LNCAP (cell line): ENCODE data around the gene C2orf15.

Experiments used
- CTCF ChIP-seq: fragments of 450-650 bp; IDR thresholded peaks from 2 replicates; pipeline ENCODE4 v1.5.1; 2017; ENCODE audit warnings: mild to moderate bottlenecking

C2orf15 gene

GRCh38 chr2:99112617-99113016, 28.9 kb upstream of the C2orf15 start:
- no peak for TF ChIP-seq CTCF

GRCh38 chr2:99127981-99128380, 13.5 kb upstream of the C2orf15 start:
- TF ChIP-seq CTCF, result no peak

- TF ChIP-seq CTCF, result no peak
These were observed 2.5 kb upstream of the C2orf15 start for GRCh38 chr2:99139003-99139402.

- TF ChIP-seq CTCF, result no peak
These were observed 1.2 kb upstream of the C2orf15 start for GRCh38 chr2:99140056-99140859.

GRCh38 chr2:99140860-99141109, 722 bp upstream of the C2orf15 start:
- TF ChIP-seq CTCF, result no peak

- TF ChIP-seq CTCF, result no peak
These were observed 9.2 kb downstream of the C2orf15 start for GRCh38 chr2:99150706-99151105.

GRCh38 chr2:99152199-99152895, 10.8 kb downstream of the C2orf15 start:
- no peak for TF ChIP-seq CTCF
